Esophagus squamous epithelium (tissue), 4 donors: ENCODE results near the gene CTDSPL2.

Source experiments
- POLR2A ChIP-seq, 4 donors: fragments of 450-650 bp; IDR thresholded peaks; one replicate each; pipeline ENCODE4 v1.6.1; 2017; ENCODE audit warnings: antibody characterized with exemption in 4 of 4, mild to moderate bottlenecking in 4 of 4, moderate library complexity in 3 of 4
- TF ChIP-seq, protein P1 (sequence below), 6 experiments: fragments of 450-650 bp in 4 of 6; fragments of 200-600 bp in 2 of 6; sonication (generic) in 2 of 6; IDR thresholded peaks; one replicate each; pipeline ENCODE4 v1.5.1; 2016 to 2019; ENCODE audit warnings: antibody characterized with exemption in 6 of 6, mild to moderate bottlenecking in 4 of 6, moderate library complexity in 4 of 6

DNA sequence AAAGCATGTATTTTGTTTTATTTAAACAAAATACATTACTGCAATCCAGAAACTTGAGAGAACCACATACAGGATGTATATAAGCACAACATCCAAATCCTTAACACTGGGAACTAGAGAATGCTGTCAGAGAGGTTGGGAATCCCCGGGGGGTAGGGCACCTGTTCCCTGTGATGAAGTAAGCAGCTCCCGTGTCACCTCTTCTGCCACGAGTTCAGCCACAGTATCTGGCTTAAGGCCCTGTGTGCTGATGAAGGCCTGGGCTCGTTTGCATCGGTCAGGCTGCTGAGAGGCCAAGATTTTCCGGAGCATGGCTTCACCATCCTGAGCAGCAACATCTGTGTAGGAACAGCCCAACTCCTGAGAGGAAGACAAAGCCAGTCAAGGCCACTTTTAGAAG, 146.0 kb downstream of the CTDSPL2 start:
- TF ChIP-seq POLR2A (IDR thresholded peaks at IDR 0.05) = no peak
- TF ChIP-seq, protein P1, sequence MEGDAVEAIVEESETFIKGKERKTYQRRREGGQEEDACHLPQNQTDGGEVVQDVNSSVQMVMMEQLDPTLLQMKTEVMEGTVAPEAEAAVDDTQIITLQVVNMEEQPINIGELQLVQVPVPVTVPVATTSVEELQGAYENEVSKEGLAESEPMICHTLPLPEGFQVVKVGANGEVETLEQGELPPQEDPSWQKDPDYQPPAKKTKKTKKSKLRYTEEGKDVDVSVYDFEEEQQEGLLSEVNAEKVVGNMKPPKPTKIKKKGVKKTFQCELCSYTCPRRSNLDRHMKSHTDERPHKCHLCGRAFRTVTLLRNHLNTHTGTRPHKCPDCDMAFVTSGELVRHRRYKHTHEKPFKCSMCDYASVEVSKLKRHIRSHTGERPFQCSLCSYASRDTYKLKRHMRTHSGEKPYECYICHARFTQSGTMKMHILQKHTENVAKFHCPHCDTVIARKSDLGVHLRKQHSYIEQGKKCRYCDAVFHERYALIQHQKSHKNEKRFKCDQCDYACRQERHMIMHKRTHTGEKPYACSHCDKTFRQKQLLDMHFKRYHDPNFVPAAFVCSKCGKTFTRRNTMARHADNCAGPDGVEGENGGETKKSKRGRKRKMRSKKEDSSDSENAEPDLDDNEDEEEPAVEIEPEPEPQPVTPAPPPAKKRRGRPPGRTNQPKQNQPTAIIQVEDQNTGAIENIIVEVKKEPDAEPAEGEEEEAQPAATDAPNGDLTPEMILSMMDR (IDR thresholded peaks at IDR 0.05) = no peak
